ENCODE measurements around the gene UFM1. TPM values are rescaled to one million over a fixed set of nuclear protein-coding genes. Genes with fewer than 3 reads are reported as not detected.

Gene UFM1
- total and polyA plus RNA-seq, 9 of the 15 experiments (the other 6 are each of a cell fraction or from before 2014, with no cell fraction given), result 26.3 to 58.5 (median 36.1) TPM

DNA sequence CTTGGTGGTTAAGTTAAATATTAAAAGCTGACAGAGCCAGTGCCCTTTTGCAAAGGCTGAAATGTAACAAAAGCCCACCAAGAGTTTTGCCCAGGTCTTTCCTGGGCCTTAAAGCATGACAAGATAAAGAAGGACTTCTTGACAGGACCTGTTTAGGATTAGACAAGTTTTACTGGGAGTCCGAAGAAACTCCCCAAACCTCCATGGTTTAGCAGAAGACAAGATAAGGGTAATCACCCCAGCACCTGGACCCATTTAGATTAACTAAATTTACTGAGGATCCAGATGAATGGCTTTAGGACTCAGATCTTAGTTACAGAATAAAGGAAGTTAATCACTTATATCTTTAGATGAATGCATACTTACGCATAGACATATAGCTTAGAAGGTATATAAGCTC is 14.8 kb upstream of the UFM1 start:
- no peak for FAIRE-seq
- no peaks in the 10 kb centered on the region for H3K27me3 ChIP-seq (ENCODE audit: control insufficient read depth in 2 of 2, insufficient read depth in 2 of 2, low read length in 2 of 2)
- H3K4me3 ChIP-seq, result no peak overlapping the region
- no peaks in the 10 kb centered on the region for H3K79me2 ChIP-seq (ENCODE audit: control insufficient read depth, insufficient read depth, low read length)
- peak; percentile 29; the same call in 1 of the 2 replicates for TF ChIP-seq TAL1 (IDR thresholded peaks at IDR 0.05)
- peak; percentile 23; the same call in 1 of the 2 replicates for TF ChIP-seq ARID1B (IDR thresholded peaks at IDR 0.05)
- TF ChIP-seq HSF4 (CRISPR knock-in tag; IDR thresholded peaks at IDR 0.05; ENCODE audit: borderline replicate concordance), result no peak
- TF ChIP-seq CBFA2T3 (IDR thresholded peaks at IDR 0.05), result peak; percentile 57
- TF ChIP-seq, protein P1, sequence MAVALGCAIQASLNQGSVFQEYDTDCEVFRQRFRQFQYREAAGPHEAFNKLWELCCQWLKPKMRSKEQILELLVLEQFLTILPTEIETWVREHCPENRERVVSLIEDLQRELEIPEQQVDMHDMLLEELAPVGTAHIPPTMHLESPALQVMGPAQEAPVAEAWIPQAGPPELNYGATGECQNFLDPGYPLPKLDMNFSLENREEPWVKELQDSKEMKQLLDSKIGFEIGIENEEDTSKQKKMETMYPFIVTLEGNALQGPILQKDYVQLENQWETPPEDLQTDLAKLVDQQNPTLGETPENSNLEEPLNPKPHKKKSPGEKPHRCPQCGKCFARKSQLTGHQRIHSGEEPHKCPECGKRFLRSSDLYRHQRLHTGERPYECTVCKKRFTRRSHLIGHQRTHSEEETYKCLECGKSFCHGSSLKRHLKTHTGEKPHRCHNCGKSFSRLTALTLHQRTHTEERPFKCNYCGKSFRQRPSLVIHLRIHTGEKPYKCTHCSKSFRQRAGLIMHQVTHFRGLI (CRISPR knock-in tag; IDR thresholded peaks at IDR 0.05), result no peak
- TF ChIP-seq CBFA2T2 (conservative IDR thresholded peaks at IDR 0.05), result peak; percentile 47
- TF ChIP-seq, protein P2, sequence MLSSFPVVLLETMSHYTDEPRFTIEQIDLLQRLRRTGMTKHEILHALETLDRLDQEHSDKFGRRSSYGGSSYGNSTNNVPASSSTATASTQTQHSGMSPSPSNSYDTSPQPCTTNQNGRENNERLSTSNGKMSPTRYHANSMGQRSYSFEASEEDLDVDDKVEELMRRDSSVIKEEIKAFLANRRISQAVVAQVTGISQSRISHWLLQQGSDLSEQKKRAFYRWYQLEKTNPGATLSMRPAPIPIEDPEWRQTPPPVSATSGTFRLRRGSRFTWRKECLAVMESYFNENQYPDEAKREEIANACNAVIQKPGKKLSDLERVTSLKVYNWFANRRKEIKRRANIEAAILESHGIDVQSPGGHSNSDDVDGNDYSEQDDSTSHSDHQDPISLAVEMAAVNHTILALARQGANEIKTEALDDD (IDR thresholded peaks at IDR 0.05), result peak; percentile 58
- peak overlapping the region; percentile 5; the same call in 1 of the 2 replicates for H3K4me2 ChIP-seq (ENCODE audit: insufficient read depth, low read length)
- DNase-seq (ENCODE audit: extremely low read depth in 1 of 4, low spot score in 3 of 4), result peak in 1 of 4 experiments; percentile 35
- BruUV-seq (replicated peaks), result no TSS peak
- in situ Hi-C loops (cut with MboI), result no loop called here
- no peaks in the 10 kb centered on the region for H3K9me1 ChIP-seq (ENCODE audit: control insufficient read depth, insufficient read depth, low read length)
- H4K20me1 ChIP-seq (replicated peaks; ENCODE audit: control insufficient read depth, insufficient read depth, low read length), result no peaks in the 10 kb centered on the region
- H3K9me3 ChIP-seq (replicated peaks; ENCODE audit: control insufficient read depth, insufficient read depth, low read depth, low read length), result no peaks in the 10 kb centered on the region
- no peaks in the 10 kb centered on the region; a peak in 2 of 5 replicates for H3K4me1 ChIP-seq (replicated peaks in 1 of 2; ENCODE audit: control insufficient read depth in 2 of 2, insufficient read depth in 2 of 2, low read length in 2 of 2)
- intact Hi-C loops (cut with micrococcal nuclease), result no loop called here
- H3K27ac ChIP-seq (ENCODE audit: extremely low read depth, low read depth, low read length), result no peak overlapping the region
- H3K36me3 ChIP-seq (ENCODE audit: control insufficient read depth, insufficient read depth, low read length), result no peaks in the 10 kb centered on the region
- peak; percentile 58 for ATAC-seq
- ChIA-PET POLR2A (interaction anchor here (0.8 to 2.0 kb wide), 2 partner anchors 12 to 14 kb away, joined by 3 to 8 read pairs; partner anchors contain the start of gene UFM1), CTCF (ENCODE audit: low intra/inter-chr PET ratio) (no interaction called here)
- 6% methylated on average over 2 of the region's 2 CpGs for WGBS (ENCODE audit: insufficient coverage, low coverage, missing lambda C conversion rate)
- H2AFZ ChIP-seq (ENCODE audit: low read depth, low read length), result 0 out of 2 replicates have a peak overlapping the region, but pooled peaks have one; percentile 24
- H3K9ac ChIP-seq (ENCODE audit: insufficient read depth in 1 of 2, low read depth in 2 of 2, low read length in 2 of 2), result no peak overlapping the region
